H9 (cell line): ENCODE measurements around the gene ASTN2. TPM values are rescaled to one million over a fixed set of nuclear protein-coding genes. Genes with fewer than 3 reads are reported as not detected.

Source experiments
- DNase-seq: peaks from one replicate; pipeline ENCODE4 v3.0.0-alpha.2; 2017
- H2AFZ ChIP-seq: one replicate; pipeline ENCODE4 v1.6.1; 2013; ENCODE audit warnings: mild to moderate bottlenecking, low read length, control low read depth, moderate library complexity
- H2AK5ac ChIP-seq: 2 replicates; pipeline ENCODE4 v1.6.1; 2013; ENCODE audit warnings: low read length, control low read depth, mixed read lengths; ENCODE audit not compliant: insufficient read length
- H2BK120ac ChIP-seq: one replicate; pipeline ENCODE4 v1.6.1; 2013; ENCODE audit warnings: low read depth, mild to moderate bottlenecking, low read length, control low read depth, inconsistent platforms; ENCODE audit not compliant: poor library complexity, severe bottlenecking
- H2BK12ac ChIP-seq: 2 replicates; pipeline ENCODE4 v1.6.1; 2013; ENCODE audit warnings: low read length, control low read depth, mixed read lengths, low read depth; ENCODE audit not compliant: insufficient read length
- H2BK15ac ChIP-seq: 2 replicates; pipeline ENCODE4 v1.6.1; 2013; ENCODE audit warnings: low read depth, low read length, control low read depth
- H2BK20ac ChIP-seq: one replicate; pipeline ENCODE4 v1.6.1; 2013; ENCODE audit warnings: low read depth, mild to moderate bottlenecking, low read length, control low read depth, inconsistent platforms; ENCODE audit not compliant: poor library complexity, severe bottlenecking
- H2BK5ac ChIP-seq: 2 replicates; pipeline ENCODE4 v1.6.1; 2013; ENCODE audit warnings: low read length, control low read depth, mixed read lengths; ENCODE audit not compliant: insufficient read length
- H3K14ac ChIP-seq: 2 replicates; pipeline ENCODE4 v1.6.1; 2013; ENCODE audit warnings: low read length, control low read depth; ENCODE audit not compliant: insufficient read depth
- H3K18ac ChIP-seq: 2 replicates; pipeline ENCODE4 v1.6.1; 2013; ENCODE audit warnings: low read depth, mild to moderate bottlenecking, mixed read lengths, low read length, control low read depth; ENCODE audit not compliant: insufficient read length
- H3K23ac ChIP-seq: 2 replicates; pipeline ENCODE4 v1.6.1; 2013; ENCODE audit warnings: low read length, control low read depth, mixed read lengths, low read depth; ENCODE audit not compliant: insufficient read length
- H3K23me2 ChIP-seq: 2 replicates; pipeline ENCODE4 v1.6.1; 2013; ENCODE audit warnings: low read depth, mild to moderate bottlenecking, mixed read lengths, low read length, control low read depth; ENCODE audit not compliant: insufficient read length, poor library complexity, severe bottlenecking
- H3K27ac ChIP-seq: 2 replicates; pipeline ENCODE4 v1.5.1; 2013; ENCODE audit warnings: low read length, control low read depth, mixed read lengths, low read depth; ENCODE audit not compliant: insufficient read length
- H3K27me3 ChIP-seq: 2 replicates; pipeline ENCODE4 v1.6.1; 2013; ENCODE audit warnings: low read length, control low read depth, inconsistent platforms; ENCODE audit not compliant: insufficient read depth
- H3K4ac ChIP-seq: 2 replicates; pipeline ENCODE4 v1.6.1; 2013; ENCODE audit warnings: low read depth, mild to moderate bottlenecking, control low read depth, inconsistent platforms, low read length, moderate library complexity
- H3K4me1 ChIP-seq: 2 replicates; pipeline ENCODE4 v1.6.1; 2013; ENCODE audit warnings: low read length, control low read depth, inconsistent platforms; ENCODE audit not compliant: insufficient read depth
- H3K4me2 ChIP-seq: 2 replicates; pipeline ENCODE4 v1.6.1; 2013; ENCODE audit warnings: low read length, control low read depth, mixed read lengths; ENCODE audit not compliant: insufficient read length, insufficient read depth
- H3K56ac ChIP-seq: 2 replicates; pipeline ENCODE4 v1.6.1; 2013; ENCODE audit warnings: low read depth, mild to moderate bottlenecking, mixed read lengths, low read length, control low read depth; ENCODE audit not compliant: insufficient read length
- H3K79me1 ChIP-seq: 2 replicates; pipeline ENCODE4 v1.6.1; 2013; ENCODE audit warnings: low read depth, mild to moderate bottlenecking, moderate library complexity, low read length, control low read depth, inconsistent platforms; ENCODE audit not compliant: insufficient read depth, poor library complexity, severe bottlenecking
- H3K79me2 ChIP-seq: 2 replicates; pipeline ENCODE4 v1.6.1; 2013; ENCODE audit warnings: low read length, control low read depth, inconsistent platforms; ENCODE audit not compliant: insufficient read depth
- H3K9ac ChIP-seq: 2 replicates; pipeline ENCODE4 v1.6.1; 2013; ENCODE audit warnings: low read length, control low read depth, mixed read lengths; ENCODE audit not compliant: insufficient read length; ENCODE audit errors: extremely low read depth
- H3K9me3 ChIP-seq: one replicate; pipeline ENCODE4 v1.6.1; 2013; ENCODE audit warnings: low read depth, low read length, inconsistent platforms; ENCODE audit not compliant: control insufficient read depth
- H3T11ph ChIP-seq: one replicate; pipeline ENCODE4 v1.6.1; 2013; ENCODE audit warnings: mild to moderate bottlenecking, low read length, control low read depth, inconsistent platforms
- H4K20me1 ChIP-seq: one replicate; pipeline ENCODE4 v1.6.1; 2013; ENCODE audit not compliant: control insufficient read depth, insufficient read length, insufficient read depth
- H4K5ac ChIP-seq: 2 replicates; pipeline ENCODE4 v1.6.1; 2013; ENCODE audit warnings: low read depth, mild to moderate bottlenecking, mixed read lengths, low read length, control low read depth; ENCODE audit not compliant: insufficient read length
- H4K8ac ChIP-seq: replicated peaks from 2 replicates; pipeline ENCODE4 v1.6.1; 2013; ENCODE audit warnings: low read length, control low read depth, mixed read lengths, low read depth; ENCODE audit not compliant: insufficient read length
- H4K91ac ChIP-seq: 2 replicates; pipeline ENCODE4 v1.6.1; 2013; ENCODE audit warnings: low read depth, mild to moderate bottlenecking, moderate library complexity, mixed read lengths, low read length, control low read depth; ENCODE audit not compliant: insufficient read length
- H3K27ac Mint-ChIP-seq, 3 experiments: 2 replicates in 2 of 3; 3 replicates in 1 of 3; pipeline ENCODE4 v1.8.0; 2020 to 2021; ENCODE audit warnings: mixed read lengths in 3 of 3, mild to moderate bottlenecking in 1 of 3, moderate library complexity in 1 of 3
- H3K27me3 Mint-ChIP-seq: 2 replicates; pipeline ENCODE4 v1.8.0; 2021; ENCODE audit warnings: low read depth, mild to moderate bottlenecking, moderate library complexity, mixed read lengths
- H3K36me3 Mint-ChIP-seq, 3 experiments: 2 replicates in 2 of 3; 3 replicates in 1 of 3; pipeline ENCODE4 v1.8.0; 2020 to 2021; ENCODE audit warnings: low read depth in 3 of 3, mixed read lengths in 3 of 3; ENCODE audit not compliant: insufficient read depth in 1 of 3
- H3K4me1 Mint-ChIP-seq, 2 experiments: 2 replicates each; pipeline ENCODE4 v1.8.0; 2020; ENCODE audit warnings: mixed read lengths in 2 of 2
- H3K4me3 Mint-ChIP-seq, 2 experiments: 2 replicates in 1 of 2; 3 replicates in 1 of 2; pipeline ENCODE4 v1.8.0; 2020 to 2021; ENCODE audit warnings: mild to moderate bottlenecking in 2 of 2, mixed read lengths in 2 of 2, moderate library complexity in 1 of 2
- H3K9me3 Mint-ChIP-seq, 2 experiments: 2 replicates in 1 of 2; 3 replicates in 1 of 2; pipeline ENCODE4 v1.8.0; 2020; ENCODE audit warnings: mild to moderate bottlenecking in 2 of 2, mixed read lengths in 2 of 2, moderate library complexity in 1 of 2
- WGBS: extraction: QIAGEN DNeasy Blood & Tissue Kit; methylation state at CpG from one replicate; pipeline ENCODE4 v1.1.7; 2013; ENCODE audit warnings: missing lambda C conversion rate, low lambda C conversion rate, mixed read lengths; ENCODE audit not compliant: insufficient read length; ENCODE audit errors: extremely low coverage; 5-methylcytosine and 5-hydroxymethylcytosine counted together
- total RNA-seq: library from RNA; stranded (reverse); gene quantifications from 2 replicates; pipeline ENCODE4 v1.2.1, GENCODE V29; 2021
- TF ChIP-seq, protein P1 (sequence below): fragments of 200-600 bp; sonication (generic); conservative IDR thresholded peaks from 3 replicates; pipeline ENCODE4 v1.8.0; 2021; ENCODE audit warnings: antibody characterized with exemption, mild to moderate bottlenecking

Gene ASTN2
- total RNA-seq, 1 experiment from 2014 or later: 9.7 TPM

DNA sequence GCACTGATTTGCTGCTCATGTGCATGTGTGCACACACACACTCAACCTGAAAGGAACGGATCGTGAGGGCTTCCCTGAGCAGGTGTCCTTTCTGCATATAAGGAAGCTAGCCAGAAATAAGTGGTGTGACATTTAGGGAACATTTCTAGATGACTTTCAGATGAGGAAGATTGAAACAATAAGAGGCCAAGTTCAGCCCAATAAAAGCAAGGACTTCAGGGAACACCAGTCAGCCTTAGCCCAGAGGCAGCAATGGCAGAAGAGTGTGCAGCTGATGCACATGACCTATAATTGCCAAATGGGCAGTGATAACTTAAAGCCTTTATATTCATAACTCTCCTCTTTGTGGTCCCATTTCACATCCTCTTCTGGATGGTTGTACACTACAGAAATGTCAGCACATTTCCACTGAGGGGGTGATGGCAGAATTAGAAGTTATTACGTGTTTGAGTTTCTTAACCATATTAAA lies 472.2 kb downstream of the ASTN2 start:
- Histone ChIP-seq H4K5ac (no peak overlapping the region), H4K8ac (no peak overlapping the region), H2AFZ (no peak overlapping the region), H3K27ac (no peak overlapping the region), H3K18ac (no peak overlapping the region), H2AK5ac (no peak overlapping the region), H3K4me2 (no peak overlapping the region), H2BK15ac (no peak overlapping the region), H3T11ph (no peak overlapping the region), H4K20me1 (no peaks in the 10 kb centered on the region), H3K56ac (no peak overlapping the region), H3K79me1 (no peaks in the 10 kb centered on the region), H3K14ac (no peak overlapping the region), H2BK20ac (no peak overlapping the region), H3K4me1 (peaks cover 10% of the 10 kb centered on the region; the same call in 1 of the 2 replicates), H2BK12ac (no peak overlapping the region), H3K9me3 (no peaks in the 10 kb centered on the region), H4K91ac (no peak overlapping the region), H2BK120ac (no peak overlapping the region), H3K9ac (no peak overlapping the region), H3K4ac (no peak overlapping the region), H3K23ac (no peak overlapping the region), H2BK5ac (no peak overlapping the region), H3K27me3 (no peaks in the 10 kb centered on the region), H3K23me2 (no peaks in the 10 kb centered on the region), H3K79me2 (no peaks in the 10 kb centered on the region)
- Mint-ChIP-seq H3K27ac (no peak overlapping the region), H3K36me3 (no peaks in the 10 kb centered on the region), H3K4me3 (no peak overlapping the region), H3K27me3 (no peaks in the 10 kb centered on the region), H3K9me3 (no peaks in the 10 kb centered on the region), H3K4me1 (peaks cover 29 to 32% of the 10 kb centered on the region in 2 experiments)
- TF ChIP-seq, protein P1, sequence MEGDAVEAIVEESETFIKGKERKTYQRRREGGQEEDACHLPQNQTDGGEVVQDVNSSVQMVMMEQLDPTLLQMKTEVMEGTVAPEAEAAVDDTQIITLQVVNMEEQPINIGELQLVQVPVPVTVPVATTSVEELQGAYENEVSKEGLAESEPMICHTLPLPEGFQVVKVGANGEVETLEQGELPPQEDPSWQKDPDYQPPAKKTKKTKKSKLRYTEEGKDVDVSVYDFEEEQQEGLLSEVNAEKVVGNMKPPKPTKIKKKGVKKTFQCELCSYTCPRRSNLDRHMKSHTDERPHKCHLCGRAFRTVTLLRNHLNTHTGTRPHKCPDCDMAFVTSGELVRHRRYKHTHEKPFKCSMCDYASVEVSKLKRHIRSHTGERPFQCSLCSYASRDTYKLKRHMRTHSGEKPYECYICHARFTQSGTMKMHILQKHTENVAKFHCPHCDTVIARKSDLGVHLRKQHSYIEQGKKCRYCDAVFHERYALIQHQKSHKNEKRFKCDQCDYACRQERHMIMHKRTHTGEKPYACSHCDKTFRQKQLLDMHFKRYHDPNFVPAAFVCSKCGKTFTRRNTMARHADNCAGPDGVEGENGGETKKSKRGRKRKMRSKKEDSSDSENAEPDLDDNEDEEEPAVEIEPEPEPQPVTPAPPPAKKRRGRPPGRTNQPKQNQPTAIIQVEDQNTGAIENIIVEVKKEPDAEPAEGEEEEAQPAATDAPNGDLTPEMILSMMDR: no peak
- DNase-seq: no peak
- WGBS: no CpG with 5 or more reads among the region's 3 CpGs
